H1 (cell line): ENCODE measurements around the gene SRSF1. TPM values are rescaled to one million over a fixed set of nuclear protein-coding genes. Genes with fewer than 3 reads are reported as not detected.

ENCODE experiments used
- CTCF ChIA-PET: fragments of 300-600 bp; sonication (Branson Sonifier 250); formaldehyde crosslinking; loops from one replicate; lab custom pipeline; 2021; ENCODE audit not compliant: partially characterized antibody; lab: Charles Lee
- POLR2A ChIA-PET: fragments of 300-600 bp; sonication (Branson Sonifier 250); formaldehyde crosslinking; loops from one replicate; lab custom pipeline; 2021; ENCODE audit warnings: inconsistent platforms; ENCODE audit not compliant: partially characterized antibody; lab: Charles Lee
- DNase-seq, 2 experiments: peaks; one replicate each; pipeline versions ENCODE4 v3.0.0 to v3.0.0-alpha.2; 2010 to 2022; ENCODE audit warnings: low spot score in 2 of 2, low read depth in 1 of 2, mixed read lengths in 1 of 2
- FAIRE-seq: peaks from 2 replicates; lab custom pipeline; 2011; peaks lifted over from hg19 to GRCh38; lab: Jason Lieb, UNC
- H2AFZ ChIP-seq: 2 replicates; pipeline ENCODE4 v1.8.1; 2012; ENCODE audit warnings: low read length, inconsistent platforms
- H2AK5ac ChIP-seq: 2 replicates; pipeline ENCODE4 v1.6.1; 2013; ENCODE audit warnings: low read depth, low read length
- H2BK120ac ChIP-seq: replicated peaks from 2 replicates; pipeline ENCODE3; 2013; ENCODE audit warnings: low read depth, low read length, inconsistent platforms
- H2BK12ac ChIP-seq: 2 replicates; pipeline ENCODE4 v1.6.1; 2013; ENCODE audit warnings: low read depth, low read length
- H2BK15ac ChIP-seq: 2 replicates; pipeline ENCODE4 v1.6.1; 2013; ENCODE audit warnings: low read length
- H2BK20ac ChIP-seq: 2 replicates; pipeline ENCODE4 v1.6.1; 2013; ENCODE audit warnings: low read length
- H2BK5ac ChIP-seq: 2 replicates; pipeline ENCODE4 v1.6.1; 2013; ENCODE audit warnings: low read depth, low read length
- H3K14ac ChIP-seq: 2 replicates; pipeline ENCODE4 v1.6.1; 2013; ENCODE audit warnings: inconsistent platforms; ENCODE audit not compliant: insufficient read length
- H3K18ac ChIP-seq: 2 replicates; pipeline ENCODE4 v1.6.1; 2013; ENCODE audit warnings: low read length; ENCODE audit errors: extremely low read depth
- H3K23ac ChIP-seq: 2 replicates; pipeline ENCODE4 v1.6.1; 2013; ENCODE audit warnings: inconsistent platforms; ENCODE audit not compliant: insufficient read length
- H3K23me2 ChIP-seq: 2 replicates; pipeline ENCODE4 v1.6.1; 2013; ENCODE audit warnings: low read depth, low read length
- H3K27ac ChIP-seq: 2 replicates; pipeline ENCODE4 v1.6.1; 2011; ENCODE audit warnings: low read depth, low read length, inconsistent platforms
- H3K27me3 ChIP-seq, 4 experiments: replicated peaks in 1 of 4; 1 replicate in 1 of 4; 2 replicates in 3 of 4; pipeline versions ENCODE4 v1.6.1 to v1.8.1; 2011 to 2013; ENCODE audit warnings: low read length in 3 of 4, mild to moderate bottlenecking in 3 of 4, inconsistent platforms in 2 of 4, mixed read lengths in 2 of 4, moderate library complexity in 1 of 4; ENCODE audit not compliant: control insufficient read depth in 3 of 4, insufficient read depth in 3 of 4; ENCODE audit errors: extremely low read depth in 1 of 4
- H3K36me3 ChIP-seq, 4 experiments: 2 replicates each; pipeline versions ENCODE4 v1.6.1 to v1.8.1; 2011 to 2013; ENCODE audit warnings: mild to moderate bottlenecking in 4 of 4, low read length in 3 of 4, moderate library complexity in 2 of 4, control low read depth in 1 of 4, inconsistent platforms in 1 of 4; ENCODE audit not compliant: insufficient read depth in 4 of 4, control insufficient read depth in 2 of 4
- H3K4ac ChIP-seq: replicated peaks from 2 replicates; pipeline ENCODE3; 2013; ENCODE audit warnings: low read length, low read depth, mixed read lengths, inconsistent platforms; ENCODE audit not compliant: insufficient read length
- H3K4me1 ChIP-seq, 4 experiments: replicated peaks in 1 of 4; 1 replicate in 1 of 4; 2 replicates in 3 of 4; pipeline versions ENCODE4 v1.6.1 to v1.8.1; 2011 to 2013; ENCODE audit warnings: low read length in 3 of 4, inconsistent platforms in 2 of 4, mixed read lengths in 1 of 4; ENCODE audit not compliant: insufficient read depth in 4 of 4, control insufficient read depth in 3 of 4
- H3K4me2 ChIP-seq, 2 experiments: 2 replicates each; pipeline versions ENCODE4 v1.6.1 to v1.8.1; 2011 to 2013; ENCODE audit warnings: low read depth in 2 of 2, low read length in 2 of 2, control low read depth in 1 of 2, inconsistent platforms in 1 of 2, mild to moderate bottlenecking in 1 of 2; ENCODE audit not compliant: insufficient read depth in 1 of 2
- H3K4me3 ChIP-seq, 4 experiments: fragments of 200-600, 300-600 bp in 1 of 4; sonication (generic), shearing (Covaris generic), sonication (Bioruptor Twin) in 1 of 4; 2 replicates each; pipeline versions ENCODE4 v1.5.1 to v1.8.1; 2011 to 2016; ENCODE audit warnings: low read length in 4 of 4, low read depth in 3 of 4, control low read depth in 2 of 4, inconsistent platforms in 2 of 4, mild to moderate bottlenecking in 2 of 4, mixed read lengths in 1 of 4, moderate library complexity in 1 of 4; ENCODE audit not compliant: insufficient read depth in 2 of 4; ENCODE audit errors: extremely low read depth in 1 of 4
- H3K56ac ChIP-seq: replicated peaks from 2 replicates; pipeline ENCODE3; 2013; ENCODE audit warnings: low read depth, mild to moderate bottlenecking, mixed read lengths, low read length, inconsistent platforms; ENCODE audit not compliant: insufficient read length
- H3K79me1 ChIP-seq: 2 replicates; pipeline ENCODE4 v1.6.1; 2013; ENCODE audit warnings: low read depth, low read length, control low read depth
- H3K79me2 ChIP-seq, 2 experiments: 2 replicates each; pipeline versions ENCODE4 v1.6.1 to v1.8.1; 2012 to 2013; ENCODE audit warnings: low read length in 2 of 2, mild to moderate bottlenecking in 2 of 2, inconsistent platforms in 1 of 2; ENCODE audit not compliant: insufficient read depth in 2 of 2, control insufficient read depth in 1 of 2
- H3K9ac ChIP-seq, 4 experiments: replicated peaks in 1 of 4; 1 replicate in 1 of 4; 2 replicates in 3 of 4; pipeline versions ENCODE4 v1.6.1 to v1.8.1; 2011 to 2013; ENCODE audit warnings: low read depth in 3 of 4, low read length in 3 of 4, control low read depth in 2 of 4, mild to moderate bottlenecking in 2 of 4, moderate library complexity in 2 of 4, inconsistent platforms in 1 of 4; ENCODE audit errors: extremely low read depth in 1 of 4
- H3K9me3 ChIP-seq, 2 experiments: 2 replicates each; pipeline versions ENCODE4 v1.6.1 to v1.8.1; 2012 to 2013; ENCODE audit warnings: mild to moderate bottlenecking in 2 of 2, moderate library complexity in 2 of 2, control low read depth in 1 of 2, inconsistent platforms in 1 of 2, low read depth in 1 of 2, low read length in 1 of 2, mixed read lengths in 1 of 2; ENCODE audit not compliant: insufficient read depth in 2 of 2
- H4K20me1 ChIP-seq, 2 experiments: replicated peaks in 1 of 2; 2 replicates each; pipeline versions ENCODE3 to v1.8.1; 2011 to 2013; ENCODE audit warnings: inconsistent platforms in 2 of 2, low read length in 2 of 2, mild to moderate bottlenecking in 1 of 2; ENCODE audit not compliant: insufficient read depth in 2 of 2, control insufficient read depth in 1 of 2
- H4K5ac ChIP-seq: 2 replicates; pipeline ENCODE4 v1.6.1; 2013; ENCODE audit warnings: low read length, low read depth, mixed read lengths, inconsistent platforms; ENCODE audit not compliant: insufficient read length
- H4K8ac ChIP-seq: 2 replicates; pipeline ENCODE4 v1.8.0; 2013; ENCODE audit warnings: mild to moderate bottlenecking, moderate library complexity, low read length, inconsistent platforms; ENCODE audit not compliant: insufficient read depth; ENCODE audit errors: extremely low read depth
- H4K91ac ChIP-seq: replicated peaks from 2 replicates; pipeline ENCODE3; 2013; ENCODE audit warnings: low read length, mixed read lengths, inconsistent platforms; ENCODE audit not compliant: insufficient read length
- CBX5 ChIP-seq: fragments of 300-800, 300-1000 bp; sonication (generic); IDR thresholded peaks from 2 replicates; pipeline ENCODE4 v1.7.1; 2016; ENCODE audit warnings: antibody characterized with exemption, low read length, low read depth
- CBX8 ChIP-seq: fragments of 300-800, 300-1000 bp; sonication (generic); IDR thresholded peaks from 2 replicates; pipeline ENCODE4 v1.7.1; 2016; ENCODE audit warnings: low read depth, low read length, borderline replicate concordance
- CEBPB ChIP-seq: IDR thresholded peaks from 2 replicates; pipeline ENCODE4 v1.6.1; 2012; ENCODE audit warnings: low read depth, low read length
- JUN ChIP-seq: IDR thresholded peaks from 2 replicates; pipeline ENCODE4 v1.6.1; 2011; ENCODE audit warnings: low read depth, mild to moderate bottlenecking, improper control_type of control experiment, low read length
- JUND ChIP-seq: IDR thresholded peaks from 2 replicates; pipeline ENCODE4 v1.6.1; 2011; ENCODE audit warnings: mild to moderate bottlenecking, improper control_type of control experiment, low read length
- KDM1A ChIP-seq: fragments of 200-600, 300-600 bp; sonication (generic); IDR thresholded peaks from 2 replicates; pipeline ENCODE4 v1.7.1; 2016; ENCODE audit warnings: mild to moderate bottlenecking, low read length, borderline replicate concordance
- MAX ChIP-seq: IDR thresholded peaks from 2 replicates; pipeline ENCODE4 v1.6.1; 2012; ENCODE audit warnings: inconsistent platforms
- PHF8 ChIP-seq: fragments of 200-600 bp; sonication (generic); conservative IDR thresholded peaks from 2 replicates; pipeline ENCODE4 v1.7.1; 2012; ENCODE audit warnings: low read depth, mild to moderate bottlenecking, inconsistent platforms, low read length, moderate library complexity
- POLR2A ChIP-seq, 2 experiments: IDR thresholded peaks; 1 replicate in 1 of 2; 2 replicates in 1 of 2; pipeline ENCODE4 v1.6.1; 2011; ENCODE audit warnings: low read depth in 2 of 2, low read length in 2 of 2, mild to moderate bottlenecking in 2 of 2; ENCODE audit errors: control extremely low read depth in 1 of 2
- RFX5 ChIP-seq: IDR thresholded peaks from 2 replicates; pipeline ENCODE4 v1.6.1; 2011; ENCODE audit warnings: low read depth, low read length, improper control_type of control experiment, borderline replicate concordance
- SAP30 ChIP-seq: fragments of 300-600 bp; sonication (generic); IDR thresholded peaks from 2 replicates; pipeline ENCODE4 v1.7.1; 2012; ENCODE audit warnings: low read length, moderate library complexity, mild to moderate bottlenecking, inconsistent platforms; ENCODE audit not compliant: insufficient read depth, insufficient replicate concordance
- SIX5 ChIP-seq: IDR thresholded peaks from 2 replicates; pipeline ENCODE4 v1.6.1; 2011; ENCODE audit warnings: mild to moderate bottlenecking, low read depth, low read length
- TAF1 ChIP-seq: IDR thresholded peaks from 2 replicates; pipeline ENCODE4 v1.6.1; 2011; ENCODE audit warnings: mild to moderate bottlenecking, low read depth, low read length
- polyA plus RNA-seq, 7 experiments: library from polyadenylated mRNA; depleted of rRNA in 3 of 7; stranded (reverse) in 5 of 7; unstranded in 2 of 7; fragments of >200 nt in 5 of 7; fragments of 200-250 nt in 2 of 7; gene quantifications; 1 replicate in 5 of 7; 2 replicates in 1 of 7; 4 replicates in 1 of 7; pipeline versions ENCODE4 v1.2.1 to v1.2.3, GENCODE V29; 2011 to 2013; ENCODE audit warnings: missing spikeins in 2 of 7, mixed read lengths in 2 of 7
- total RNA-seq: library from RNA; stranded (reverse); fragmentation: NEBNext Ultra II Directional; extraction: Animal tissue kit (Norgen Biotek cat#: 25700); gene quantifications from 2 replicates; pipeline ENCODE4 v1.2.1, GENCODE V29; 2021

Gene SRSF1
- total and polyA plus RNA-seq, 2 of the 8 experiments (the other 6 are each of a cell fraction or from before 2014, with no cell fraction given): 149 to 429 TPM

GRCh38 chr17:57999010-57999495, 8.0 kb downstream of the SRSF1 start:
- FAIRE-seq (no peak), DNase-seq (no peak)
- Histone ChIP-seq H2BK5ac (no peak overlapping the region), H2AK5ac (no peak overlapping the region), H3K14ac (no peak overlapping the region), H4K20me1 (peaks cover 5 to 7% of the 10 kb centered on the region in 2 experiments), H3K79me2 (peaks cover 0 to 26% of the 10 kb centered on the region in 2 experiments; a peak in 2 of 4 replicates), H3K23me2 (no peaks in the 10 kb centered on the region), H3K18ac (no peak overlapping the region), H3K4me2 (no peak overlapping the region), H4K5ac (no peak overlapping the region), H4K8ac (no peak overlapping the region), H3K9ac (no peak overlapping the region), H2BK15ac (no peak overlapping the region), H4K91ac (no peak overlapping the region), H3K27me3 (no peaks in the 10 kb centered on the region), H3K4me1 (peaks cover 0 to 3% (median 0%) of the 10 kb centered on the region in 4 experiments; a peak in 1 of 7 replicates), H2BK20ac (no peak overlapping the region), H2AFZ (no peak overlapping the region), H3K56ac (no peak overlapping the region), H3K4me3 (no peak overlapping the region), H3K27ac (no peak overlapping the region), H3K23ac (no peak overlapping the region), H3K4ac (no peak overlapping the region), H3K79me1 (no peaks in the 10 kb centered on the region), H2BK120ac (no peak overlapping the region), H3K9me3 (no peaks in the 10 kb centered on the region), H2BK12ac (no peak overlapping the region), H3K36me3 (peaks cover 3 to 55% (median 30%) of the 10 kb centered on the region in 4 experiments; a peak in 7 of 8 replicates)
- ChIA-PET CTCF (interaction anchor here (0.7 to 15.0 kb wide), 49 partner anchors 8 to 192 kb away, joined by 3 to 384 read pairs (median 5); partner anchors contain the start of genes CUEDC1 and MRPS23), POLR2A (interaction anchor here (0.7 to 28.0 kb wide), 20 partner anchors 4 to 164 kb away, joined by 3 to 672 read pairs (median 6); partner anchors contain the start of genes CUEDC1, DYNLL2, MRPS23 and SRSF1)
- TF ChIP-seq MAX (no peak), JUN (no peak), RFX5 (no peak), KDM1A (no peak), CEBPB (no peak), JUND (no peak), CBX8 (no peak), SIX5 (no peak), PHF8 (no peak), CBX5 (no peak), TAF1 (no peak), POLR2A (IDR thresholded peaks at IDR 0.05; ENCODE audit: control extremely low read depth in 1 of 2, low read depth in 2 of 2, low read length in 2 of 2) (no peak), SAP30 (no peak)
